Activated T-helper 1 cell treated with anti-CD3 and anti-CD28 coated beads, Interleukin-2, amount 50 U/mL, for 16 hours (primary cell): Measurements from ENCODE around the gene PSORS1C2.

Experiments used
- DNase-seq, 2 donors: peaks; one replicate each; pipeline ENCODE4 v3.0.0-alpha.2; 2020; ENCODE audit warnings: low read depth in 1 of 2, low spot score in 1 of 2

The PSORS1C2 gene

DNA sequence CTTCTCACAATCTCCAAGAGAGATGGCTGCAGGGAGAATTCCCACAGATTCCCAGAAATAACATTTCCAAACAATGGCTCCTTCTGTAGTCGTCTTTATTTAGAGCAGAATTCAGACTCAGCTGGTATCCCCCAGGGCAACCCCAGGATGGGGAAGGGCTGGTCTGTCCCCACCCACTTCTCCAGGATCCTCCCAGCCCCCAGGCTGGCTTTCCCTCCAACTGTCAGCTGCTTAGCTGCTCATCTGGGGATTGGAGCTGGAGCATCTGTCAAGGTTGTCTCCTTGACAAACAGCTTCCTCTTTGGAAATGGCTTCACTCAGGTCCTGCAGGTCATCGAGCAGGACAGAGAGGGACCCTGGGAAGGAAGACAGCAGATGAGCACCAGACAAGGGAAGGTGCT lies 3.5 kb upstream of the PSORS1C2 start:
- no peak for DNase-seq

DNA sequence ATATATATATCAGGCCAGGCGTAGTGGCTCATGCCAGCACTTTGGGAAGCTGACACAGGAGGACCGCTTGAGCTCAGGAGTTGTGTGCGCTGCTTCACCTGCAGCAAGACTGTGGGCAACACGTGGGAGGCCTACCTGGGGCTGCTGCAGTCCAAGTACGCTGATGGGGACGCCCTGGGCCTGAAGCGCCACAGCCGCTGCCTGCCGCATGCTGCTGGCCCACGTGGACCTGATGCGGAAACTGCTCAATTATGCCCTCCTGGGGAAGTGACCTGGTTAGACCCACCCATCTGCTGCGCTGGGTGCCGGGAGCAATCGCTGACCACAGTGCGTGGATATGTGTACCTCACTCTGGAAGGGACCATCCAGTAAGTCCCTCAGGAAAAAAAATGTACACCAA lies 1.8 kb upstream of the PSORS1C2 start:
- no peak for DNase-seq

GRCh38 chr6:31139599-31139998 lies 733 bp upstream of the PSORS1C2 start:
- DNase-seq, result no peak

DNA sequence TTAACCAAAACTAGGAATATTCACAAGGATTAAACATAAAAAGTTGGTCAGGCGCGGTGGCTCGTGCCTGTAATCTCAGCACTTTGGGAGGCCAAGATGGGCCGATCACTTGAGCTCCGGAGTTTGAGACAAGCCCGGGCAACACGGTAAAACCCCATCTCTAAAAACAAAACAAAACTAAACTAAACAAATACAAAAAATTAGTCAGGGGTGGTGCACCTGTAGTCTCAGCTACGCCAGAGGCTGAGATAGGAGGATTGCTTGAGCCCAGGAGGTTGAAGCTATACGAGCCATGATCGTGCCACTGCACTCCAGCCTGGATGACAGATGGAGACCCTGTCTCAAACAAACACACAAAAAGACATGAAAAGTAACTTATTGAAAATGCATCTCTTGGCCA lies 3.2 kb downstream of the PSORS1C2 start:
- DNase-seq, result no peak

DNA sequence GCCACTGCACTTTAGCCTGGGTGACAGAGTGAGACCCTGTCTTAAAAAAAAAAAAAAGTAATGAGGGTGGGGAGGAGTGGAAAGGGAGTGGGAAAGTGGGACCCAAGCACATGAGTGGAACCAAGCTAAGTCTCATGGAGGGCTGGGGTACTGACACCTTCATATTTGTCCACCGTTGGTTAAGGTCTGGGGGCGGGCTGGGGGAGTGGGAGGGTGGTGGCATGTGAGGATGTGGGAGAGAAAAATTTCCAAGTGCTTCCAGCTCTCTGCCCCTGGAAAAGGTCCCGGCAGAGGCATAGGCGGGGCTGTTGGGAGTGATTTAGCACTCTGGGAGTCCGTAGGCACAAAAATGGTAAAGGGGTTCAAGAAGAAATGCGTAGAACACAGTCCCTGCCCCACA lies 6.1 kb downstream of the PSORS1C2 start:
- DNase-seq, result no peak

GRCh38 chr6:31131595-31131994 lies 7.3 kb downstream of the PSORS1C2 start:
- no peak for DNase-seq

- no peak for DNase-seq
Observed at GRCh38 chr6:31130751-31131150, 8.1 kb downstream of the PSORS1C2 start.

- DNase-seq, result no peak
Observed at GRCh38 chr6:31129130-31129529, 9.7 kb downstream of the PSORS1C2 start.

DNA sequence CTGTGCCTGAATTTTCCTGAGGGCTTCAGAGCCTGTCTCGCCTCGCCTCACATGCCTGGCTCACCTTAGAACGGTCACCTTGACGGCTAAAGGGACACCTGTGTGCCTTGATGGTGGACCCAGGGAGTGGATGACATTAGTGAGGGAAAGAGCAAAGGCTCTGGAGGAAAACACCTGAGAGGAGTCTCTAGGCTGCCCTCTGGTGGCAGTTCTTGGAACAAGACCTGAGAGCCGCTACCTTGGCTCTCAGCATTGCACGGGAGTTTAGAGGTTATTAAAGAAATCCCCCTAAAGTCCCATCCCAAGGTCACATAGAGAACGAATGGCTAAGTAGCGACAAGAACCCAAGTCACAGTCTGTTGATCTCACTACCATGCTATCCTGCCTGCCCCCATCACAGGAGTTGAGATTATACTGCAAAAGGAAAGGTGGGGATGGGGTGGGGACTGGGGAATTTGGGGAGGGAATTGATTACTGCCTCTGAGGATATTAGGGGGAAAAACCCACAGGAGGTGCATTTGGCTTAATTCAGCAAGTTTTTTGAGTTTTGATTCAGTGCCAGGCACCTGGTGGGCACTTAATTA lies 10.7 kb downstream of the PSORS1C2 start:
- DNase-seq, result peak; percentile 56 to 65

- DNase-seq, result no peak
Observed at GRCh38 chr6:31126396-31127175, 12.3 kb downstream of the PSORS1C2 start.

DNA sequence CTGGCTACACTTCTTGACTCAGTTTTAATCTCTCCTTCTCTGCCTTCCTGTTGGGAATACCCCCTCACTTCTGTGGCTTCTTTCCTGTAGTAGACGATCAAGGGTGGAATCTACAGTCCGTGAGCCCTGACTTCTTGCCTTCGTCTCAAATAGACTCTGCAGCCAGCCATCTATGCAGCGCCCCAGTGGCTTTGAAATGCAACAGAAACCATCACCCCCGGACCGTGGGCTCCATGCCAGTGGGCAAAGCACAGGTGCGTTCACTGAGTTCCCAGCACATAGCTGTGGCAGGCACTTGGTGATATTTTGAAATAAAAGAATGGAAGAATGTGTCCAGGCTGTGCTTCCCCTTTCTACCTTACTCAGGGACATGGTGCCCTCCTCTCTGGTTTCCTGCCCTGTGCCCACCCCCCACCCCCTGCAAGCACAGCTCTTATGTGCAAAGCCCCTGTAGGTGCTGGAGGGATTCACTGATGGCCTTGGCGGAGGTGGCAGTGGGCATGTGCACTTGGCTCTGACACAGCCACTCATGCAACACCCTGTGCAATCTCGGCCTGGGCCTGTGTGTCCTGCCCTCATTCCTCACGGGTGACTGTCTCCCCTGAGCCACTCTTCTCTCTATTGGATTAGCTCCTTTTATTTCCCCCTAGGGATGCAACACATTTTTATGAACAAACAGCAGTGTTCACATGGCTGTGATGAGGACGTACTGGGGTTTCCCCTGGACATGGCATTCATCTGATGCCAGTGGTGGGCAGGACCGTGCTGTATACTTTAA lies 13.1 kb downstream of the PSORS1C2 start:
- DNase-seq, result no peak

GRCh38 chr6:31125162-31125561 lies 13.7 kb downstream of the PSORS1C2 start:
- no peak for DNase-seq

- no peak for DNase-seq
Observed at GRCh38 chr6:31122791-31123706, 15.8 kb downstream of the PSORS1C2 start.

DNA sequence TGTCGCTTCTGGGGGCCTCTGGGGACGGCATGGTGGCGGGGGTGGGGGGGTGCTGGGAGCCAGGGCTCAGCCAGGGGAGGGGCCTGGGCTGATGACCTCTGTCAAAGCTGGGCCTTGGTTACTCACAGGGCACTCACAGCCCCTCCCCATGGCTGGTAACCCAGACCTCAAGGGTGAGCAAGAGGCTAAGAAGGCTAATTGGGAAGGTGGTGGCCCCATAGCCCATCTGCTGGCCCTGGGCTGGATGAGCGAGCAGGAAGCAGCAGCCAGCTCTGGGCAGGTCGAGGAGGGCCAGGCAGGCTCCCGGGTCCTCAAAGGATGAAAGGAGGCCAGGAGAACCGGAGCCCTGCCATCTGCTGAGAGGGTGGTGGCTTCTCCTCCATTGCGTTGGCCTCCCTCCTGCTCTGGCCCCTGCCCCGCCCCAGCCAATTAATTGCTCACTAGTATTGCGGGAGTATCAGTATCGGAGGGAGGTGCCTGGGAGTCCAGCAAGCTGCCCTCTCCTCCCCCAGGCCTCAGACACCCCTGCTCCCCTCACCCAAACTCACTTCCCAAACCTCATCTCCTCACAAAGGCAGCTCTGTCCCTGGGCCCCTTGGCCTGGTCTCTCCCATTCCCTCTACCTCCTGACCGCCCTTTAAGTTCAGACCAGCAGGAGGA lies 17.6 kb downstream of the PSORS1C2 start:
- DNase-seq, result no peak

GRCh38 chr6:31120151-31120915 lies 18.5 kb downstream of the PSORS1C2 start, which contains the start of gene CDSN:
TSS of gene CDSN (minus strand) at chr6:31120446. CDS start at chr6:31120419, 27 bp downstream.
- DNase-seq, result no peak

DNA sequence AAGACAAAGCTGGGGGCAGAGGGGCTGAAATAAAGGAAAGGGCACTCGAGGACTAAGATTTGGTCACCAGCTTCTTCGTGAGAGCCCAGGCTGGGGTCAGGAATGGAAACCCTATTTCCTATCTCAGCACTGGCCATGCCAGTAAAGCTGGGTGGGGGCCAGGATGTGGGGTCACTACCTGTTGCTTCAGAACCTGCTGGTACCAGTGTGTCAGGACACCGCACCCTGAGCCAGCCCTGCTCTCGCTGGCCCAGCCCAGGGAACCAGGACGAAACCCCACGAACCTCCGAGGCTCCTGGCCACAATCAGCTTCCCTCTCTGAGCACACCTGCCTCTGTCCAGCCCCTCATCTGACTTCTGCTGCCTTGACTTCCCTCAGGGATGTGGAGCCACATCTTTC lies 20.7 kb downstream of the PSORS1C2 start:
- no peak for DNase-seq

DNA sequence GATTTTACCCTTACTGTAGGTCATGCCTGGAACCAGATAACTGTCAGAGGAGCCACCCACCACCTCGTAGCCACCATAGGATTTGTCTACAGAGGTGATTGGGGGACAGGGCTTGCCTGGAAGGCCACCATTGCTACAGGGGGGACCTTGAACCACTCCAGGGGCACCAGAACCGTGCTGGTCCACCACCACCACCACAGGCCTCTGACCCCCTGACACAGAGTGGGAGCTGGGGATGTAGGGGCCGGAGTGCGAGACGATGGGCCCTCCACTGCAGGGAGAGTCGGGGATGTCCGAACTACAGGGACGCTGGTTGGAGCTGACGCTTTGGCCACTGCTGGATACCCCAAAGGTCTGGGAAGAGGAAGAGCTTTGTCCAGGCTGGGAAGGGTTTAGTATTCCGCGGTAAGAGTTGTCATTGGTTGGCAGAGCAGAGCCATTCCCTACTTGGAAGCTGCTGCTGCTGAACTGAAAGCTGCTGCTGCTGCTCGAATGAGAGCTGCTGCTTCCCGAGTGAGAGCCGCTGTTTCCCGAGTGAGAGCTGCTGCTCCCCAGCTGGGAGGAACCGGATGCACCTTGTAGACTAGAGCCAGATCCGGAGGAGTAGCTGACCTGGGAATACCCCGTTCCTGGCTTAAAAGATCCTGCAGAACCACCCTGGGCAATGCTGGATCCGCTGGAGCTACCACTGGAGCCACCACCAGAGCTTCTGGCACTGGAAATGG lies 22.0 kb downstream of the PSORS1C2 start:
- DNase-seq, result no peak

DNA sequence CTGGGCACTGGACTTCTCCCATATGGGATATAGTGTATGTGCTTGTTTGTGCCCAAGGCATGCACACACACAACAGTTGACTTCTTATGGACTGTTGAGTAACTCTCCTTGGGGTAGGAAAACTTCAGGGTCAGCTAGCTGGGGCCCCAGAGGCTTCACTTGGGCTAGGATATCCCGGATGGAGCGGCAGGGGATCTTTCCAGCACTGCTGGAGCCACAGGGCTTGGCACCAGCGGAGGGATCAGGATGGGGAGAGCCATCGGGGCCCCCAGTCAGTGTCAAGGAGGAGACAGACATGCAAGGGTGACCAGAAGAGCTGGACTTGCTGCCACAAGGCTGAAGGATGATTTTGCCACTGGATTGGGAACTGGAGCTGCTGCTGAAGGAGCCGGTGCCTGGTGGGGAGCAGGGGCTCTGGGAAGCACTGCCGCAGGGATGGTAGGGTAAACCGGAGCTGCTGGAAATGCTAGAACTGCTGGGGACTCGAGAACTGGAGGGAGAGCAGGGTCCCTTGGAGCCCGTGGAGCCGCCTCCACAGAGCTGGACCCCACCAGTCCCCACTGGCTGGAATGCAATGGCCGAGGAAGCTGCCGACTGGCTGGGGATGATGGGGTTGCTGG lies 22.8 kb downstream of the PSORS1C2 start:
- no peak for DNase-seq
